H1 (cell line): ENCODE results near the gene HECTD4. TPM values are rescaled to one million over a fixed set of nuclear protein-coding genes. Genes with fewer than 3 reads are reported as not detected.

Experiments
- ATF2 ChIP-seq: IDR thresholded peaks from 2 replicates; pipeline ENCODE4 v1.6.1; 2012; ENCODE audit warnings: low read length, inconsistent platforms
- BACH1 ChIP-seq: IDR thresholded peaks from 2 replicates; pipeline ENCODE4 v1.6.1; 2012; ENCODE audit warnings: low read length, improper control_type of control experiment
- BCL11A ChIP-seq, 2 experiments: IDR thresholded peaks; one replicate each; pipeline ENCODE4 v1.6.1; 2011; ENCODE audit warnings: low read depth in 2 of 2, low read length in 2 of 2, mild to moderate bottlenecking in 2 of 2
- CBX5 ChIP-seq: fragments of 300-800, 300-1000 bp; sonication (generic); IDR thresholded peaks from 2 replicates; pipeline ENCODE4 v1.7.1; 2016; ENCODE audit warnings: antibody characterized with exemption, low read length, low read depth
- CHD1 ChIP-seq: IDR thresholded peaks from 2 replicates; pipeline ENCODE4 v1.6.1; 2012; ENCODE audit warnings: low read depth, low read length, improper control_type of control experiment
- CHD2 ChIP-seq: IDR thresholded peaks from 2 replicates; pipeline ENCODE4 v1.6.1; 2012; ENCODE audit warnings: low read length, improper control_type of control experiment
- CREB1 ChIP-seq: IDR thresholded peaks from 2 replicates; pipeline ENCODE4 v1.6.1; 2012; ENCODE audit warnings: inconsistent platforms
- CTCF ChIP-seq, 3 experiments: IDR thresholded peaks; 1 replicate in 2 of 3; 2 replicates in 1 of 3; pipeline versions ENCODE4 v1.5.1 to v1.6.1; 2011; ENCODE audit warnings: low read length in 3 of 3, mild to moderate bottlenecking in 3 of 3, inconsistent platforms in 2 of 3, low read depth in 1 of 3, moderate library complexity in 1 of 3; ENCODE audit not compliant: insufficient read depth in 1 of 3; ENCODE audit errors: control extremely low read depth in 1 of 3
- EGR1 ChIP-seq: IDR thresholded peaks from 2 replicates; pipeline ENCODE4 v1.6.1; 2011; ENCODE audit warnings: low read depth, low read length, borderline replicate concordance
- EZH2 ChIP-seq: fragments of 200-600 bp; sonication (generic); IDR thresholded peaks from 2 replicates; pipeline ENCODE4 v1.7.1; 2012; ENCODE audit warnings: low read depth, mild to moderate bottlenecking, moderate library complexity, low read length, inconsistent platforms; ENCODE audit not compliant: severe bottlenecking
- GABPA ChIP-seq: IDR thresholded peaks from 2 replicates; pipeline ENCODE4 v1.6.1; 2011; ENCODE audit warnings: mild to moderate bottlenecking, low read length, moderate library complexity, borderline replicate concordance; ENCODE audit not compliant: insufficient read depth
- HDAC2 ChIP-seq, 2 experiments: fragments of 300-600 bp in 1 of 2; sonication (generic) in 1 of 2; IDR thresholded peaks; 2 replicates each; pipeline ENCODE4 v1.6.1; 2011 to 2012; ENCODE audit warnings: low read depth in 2 of 2, low read length in 2 of 2, mild to moderate bottlenecking in 2 of 2, moderate library complexity in 2 of 2, borderline replicate concordance in 1 of 2, inconsistent platforms in 1 of 2
- NRF1 ChIP-seq: IDR thresholded peaks from 2 replicates; pipeline ENCODE4 v1.6.1; 2011; ENCODE audit warnings: mild to moderate bottlenecking, low read depth, low read length, improper control_type of control experiment
- POLR2A ChIP-seq, 2 experiments: IDR thresholded peaks; 1 replicate in 1 of 2; 2 replicates in 1 of 2; pipeline ENCODE4 v1.6.1; 2011; ENCODE audit warnings: low read depth in 2 of 2, low read length in 2 of 2, mild to moderate bottlenecking in 2 of 2; ENCODE audit errors: control extremely low read depth in 1 of 2
- RNF2 ChIP-seq: fragments of 200-900, 300-1000 bp; sonication (generic); IDR thresholded peaks from 2 replicates; pipeline ENCODE4 v1.7.1; 2016; ENCODE audit warnings: borderline replicate concordance, low read depth, mild to moderate bottlenecking, antibody characterized with exemption, low read length; ENCODE audit not compliant: poor library complexity, severe bottlenecking; ENCODE audit errors: missing control alignments
- SIRT6 ChIP-seq: IDR thresholded peaks from one replicate; pipeline ENCODE4 v1.7.1; 2012; ENCODE audit warnings: low read length, inconsistent platforms
- SUZ12 ChIP-seq: fragments of 200-600 bp; sonication (generic); IDR thresholded peaks from 2 replicates; pipeline ENCODE4 v1.6.1; 2012; ENCODE audit warnings: mild to moderate bottlenecking, inconsistent platforms, low read length, moderate library complexity, mixed read lengths
- TAF7 ChIP-seq: optimal IDR thresholded peaks from 2 replicates; pipeline ENCODE3; 2011; ENCODE audit warnings: low read depth, mild to moderate bottlenecking, inconsistent platforms, low read length, moderate library complexity, borderline replicate concordance
- USF2 ChIP-seq: IDR thresholded peaks from 2 replicates; pipeline ENCODE4 v1.6.1; 2011; ENCODE audit warnings: low read length, improper control_type of control experiment
- polyA plus RNA-seq, 7 experiments: library from polyadenylated mRNA; depleted of rRNA in 3 of 7; stranded (reverse) in 5 of 7; unstranded in 2 of 7; fragments of >200 nt in 5 of 7; fragments of 200-250 nt in 2 of 7; gene quantifications; 1 replicate in 5 of 7; 2 replicates in 1 of 7; 4 replicates in 1 of 7; pipeline versions ENCODE4 v1.2.1 to v1.2.3, GENCODE V29; 2011 to 2013; ENCODE audit warnings: missing spikeins in 2 of 7, mixed read lengths in 2 of 7
- total RNA-seq: library from RNA; stranded (reverse); fragmentation: NEBNext Ultra II Directional; extraction: Animal tissue kit (Norgen Biotek cat#: 25700); gene quantifications from 2 replicates; pipeline ENCODE4 v1.2.1, GENCODE V29; 2021

The HECTD4 gene
- total and polyA plus RNA-seq, 2 of the 8 experiments (the other 6 are each of a cell fraction or from before 2014, with no cell fraction given) = 6.5 to 33.7 TPM

GRCh38 chr12:112418608-112419296 is 36.5 kb upstream of the HECTD4 start, which contains the start of gene PTPN11 (continued):
- peak; percentile 51 to 65 (median 53) for TF ChIP-seq CTCF (IDR thresholded peaks at IDR 0.05; ENCODE audit: control extremely low read depth in 1 of 3, insufficient read depth in 1 of 3, low read depth in 1 of 3, low read length in 3 of 3)
- no peak for TF ChIP-seq CHD1
- no peak for TF ChIP-seq BACH1
- peak; percentile 37; the same call in 1 of the 2 replicates for TF ChIP-seq EGR1
- no peak for TF ChIP-seq BCL11A (IDR thresholded peaks at IDR 0.05; ENCODE audit: low read depth in 2 of 2, low read length in 2 of 2)
- no peak for TF ChIP-seq RNF2
- no peak for TF ChIP-seq ATF2
- TF ChIP-seq SUZ12 = no peak
- TF ChIP-seq SIRT6 = no peak
- peak; percentile 46 for TF ChIP-seq TAF7
- TF ChIP-seq NRF1 = no peak
- no peak for TF ChIP-seq CHD2
- no peak for TF ChIP-seq CBX5
- peak; percentile 80 to 88 for TF ChIP-seq POLR2A (IDR thresholded peaks at IDR 0.05; ENCODE audit: control extremely low read depth in 1 of 2, low read depth in 2 of 2, low read length in 2 of 2)
- peak; percentile 99 for TF ChIP-seq CREB1
- TF ChIP-seq GABPA = 0 out of 2 replicates have a peak, but pooled peaks have one; percentile 9
- no peak for TF ChIP-seq USF2
- peak; percentile 11 to 17; a peak in 1 of 4 replicates for TF ChIP-seq HDAC2 (IDR thresholded peaks at IDR 0.05; ENCODE audit: borderline replicate concordance in 1 of 2, low read depth in 2 of 2, low read length in 2 of 2)
- no peak for TF ChIP-seq EZH2
